Endothelial cell of umbilical vein (primary cell): Measurements from ENCODE around the gene PTGES2.

Source experiments
- CTCF ChIP-seq, 2 donors: IDR thresholded peaks; 1 replicate in 1 of 2; 2 replicates in 1 of 2; pipeline ENCODE4 v1.5.1; 2011; ENCODE audit warnings: low read length in 2 of 2, mild to moderate bottlenecking in 2 of 2, moderate library complexity in 2 of 2, control low read depth in 1 of 2, inconsistent platforms in 1 of 2, low read depth in 1 of 2; ENCODE audit not compliant: insufficient read depth in 1 of 2; ENCODE audit errors: extremely low read depth in 1 of 2
- EZH2 ChIP-seq: IDR thresholded peaks from 2 replicates; pipeline ENCODE4 v1.6.1; 2012; ENCODE audit warnings: borderline replicate concordance, low read depth, mild to moderate bottlenecking, moderate library complexity, low read length, inconsistent platforms; ENCODE audit not compliant: severe bottlenecking
- FOS ChIP-seq: IDR thresholded peaks from 2 replicates; pipeline ENCODE4 v1.6.1; 2011; ENCODE audit warnings: mild to moderate bottlenecking, low read length, moderate library complexity, borderline replicate concordance; ENCODE audit not compliant: insufficient read depth
- GATA2 ChIP-seq: IDR thresholded peaks from 2 replicates; pipeline ENCODE4 v1.7.0; 2011; ENCODE audit warnings: low read depth, mild to moderate bottlenecking, moderate library complexity, mixed read lengths, low read length; ENCODE audit not compliant: insufficient read length, insufficient read depth
- JUN ChIP-seq: IDR thresholded peaks from 2 replicates; pipeline ENCODE4 v1.6.1; 2011; ENCODE audit warnings: borderline replicate concordance, low read depth; ENCODE audit not compliant: insufficient read length, insufficient read depth
- POLR2A ChIP-seq: IDR thresholded peaks from 2 replicates; pipeline ENCODE4 v1.6.1; 2012; ENCODE audit warnings: low read depth, mild to moderate bottlenecking, control low read depth, low read length
- POLR2AphosphoS5 ChIP-seq: IDR thresholded peaks from 2 replicates; pipeline ENCODE4 v1.6.1; 2012; ENCODE audit warnings: low read depth, mild to moderate bottlenecking, control low read depth, low read length, moderate library complexity; ENCODE audit not compliant: insufficient read depth

GRCh38 chr9:128174062-128174461 lies 46.5 kb upstream of the PTGES2 start:
- TF ChIP-seq CTCF (IDR thresholded peaks at IDR 0.05; ENCODE audit: extremely low read depth in 1 of 2, insufficient read depth in 1 of 2, low read depth in 1 of 2, low read length in 2 of 2), result no peak
- TF ChIP-seq POLR2A, result no peak
- no peak for TF ChIP-seq EZH2
- TF ChIP-seq FOS, result no peak
- TF ChIP-seq GATA2, result no peak
- no peak for TF ChIP-seq POLR2AphosphoS5
- no peak for TF ChIP-seq JUN
